DND-41 (cell line): Measurements from ENCODE around the gene GYG1.

Source experiments
- EZH2 ChIP-seq: IDR thresholded peaks from 3 replicates; pipeline ENCODE4 v1.6.1; 2012; ENCODE audit warnings: borderline replicate concordance, low read depth, mild to moderate bottlenecking, moderate library complexity, low read length, inconsistent platforms; ENCODE audit not compliant: severe bottlenecking
- TF ChIP-seq, protein P1 (sequence below): IDR thresholded peaks from 2 replicates; pipeline ENCODE4 v1.5.1; 2012; ENCODE audit warnings: borderline replicate concordance, low read length, moderate library complexity, mild to moderate bottlenecking; ENCODE audit not compliant: poor library complexity, severe bottlenecking; ENCODE audit errors: extremely low read depth

DNA sequence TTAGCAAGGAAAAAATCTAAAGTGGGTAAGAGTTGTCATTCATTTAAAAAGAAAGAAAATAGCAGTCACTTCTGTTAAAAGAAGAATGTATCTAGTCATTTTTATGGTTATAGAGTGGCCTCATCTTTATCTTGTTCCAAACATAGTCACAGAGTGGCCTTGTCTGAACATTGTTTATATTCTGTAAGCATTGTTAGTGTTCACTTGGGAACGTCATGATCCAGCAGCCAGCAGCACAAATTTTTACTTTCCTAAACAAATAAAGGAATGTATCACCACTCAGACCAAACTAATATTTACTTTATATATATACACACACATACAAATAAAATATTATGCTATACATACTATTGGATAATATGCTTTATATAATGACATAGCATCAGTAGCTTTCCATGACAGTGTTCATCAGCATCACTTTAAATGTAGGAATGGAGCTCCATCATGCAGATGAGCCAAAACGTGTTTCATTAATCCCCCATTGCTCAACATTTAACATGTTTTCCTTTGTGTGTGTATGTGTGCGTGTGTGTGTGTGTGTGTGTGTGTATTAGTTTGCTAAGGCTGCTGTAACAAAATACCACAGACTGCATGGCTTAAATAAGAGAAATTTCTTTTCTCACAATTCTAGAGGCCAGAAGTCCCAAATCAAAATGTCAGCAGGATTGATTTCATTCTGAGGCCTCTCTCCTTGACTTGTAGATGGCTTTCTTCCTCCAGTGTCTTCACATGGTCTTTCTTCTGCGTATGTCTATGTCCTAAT is 39.6 kb upstream of the GYG1 start:
- TF ChIP-seq EZH2: no peak
- TF ChIP-seq, protein P1, sequence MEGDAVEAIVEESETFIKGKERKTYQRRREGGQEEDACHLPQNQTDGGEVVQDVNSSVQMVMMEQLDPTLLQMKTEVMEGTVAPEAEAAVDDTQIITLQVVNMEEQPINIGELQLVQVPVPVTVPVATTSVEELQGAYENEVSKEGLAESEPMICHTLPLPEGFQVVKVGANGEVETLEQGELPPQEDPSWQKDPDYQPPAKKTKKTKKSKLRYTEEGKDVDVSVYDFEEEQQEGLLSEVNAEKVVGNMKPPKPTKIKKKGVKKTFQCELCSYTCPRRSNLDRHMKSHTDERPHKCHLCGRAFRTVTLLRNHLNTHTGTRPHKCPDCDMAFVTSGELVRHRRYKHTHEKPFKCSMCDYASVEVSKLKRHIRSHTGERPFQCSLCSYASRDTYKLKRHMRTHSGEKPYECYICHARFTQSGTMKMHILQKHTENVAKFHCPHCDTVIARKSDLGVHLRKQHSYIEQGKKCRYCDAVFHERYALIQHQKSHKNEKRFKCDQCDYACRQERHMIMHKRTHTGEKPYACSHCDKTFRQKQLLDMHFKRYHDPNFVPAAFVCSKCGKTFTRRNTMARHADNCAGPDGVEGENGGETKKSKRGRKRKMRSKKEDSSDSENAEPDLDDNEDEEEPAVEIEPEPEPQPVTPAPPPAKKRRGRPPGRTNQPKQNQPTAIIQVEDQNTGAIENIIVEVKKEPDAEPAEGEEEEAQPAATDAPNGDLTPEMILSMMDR: no peak
